Inferior parietal cortex (tissue), 1 donor: ENCODE results near the gene COG7.

Experiments used
- DNase-seq: peaks from one replicate; pipeline ENCODE4 v3.0.0-alpha.2; 2016; ENCODE audit errors: extremely low spot score

The COG7 gene

DNA sequence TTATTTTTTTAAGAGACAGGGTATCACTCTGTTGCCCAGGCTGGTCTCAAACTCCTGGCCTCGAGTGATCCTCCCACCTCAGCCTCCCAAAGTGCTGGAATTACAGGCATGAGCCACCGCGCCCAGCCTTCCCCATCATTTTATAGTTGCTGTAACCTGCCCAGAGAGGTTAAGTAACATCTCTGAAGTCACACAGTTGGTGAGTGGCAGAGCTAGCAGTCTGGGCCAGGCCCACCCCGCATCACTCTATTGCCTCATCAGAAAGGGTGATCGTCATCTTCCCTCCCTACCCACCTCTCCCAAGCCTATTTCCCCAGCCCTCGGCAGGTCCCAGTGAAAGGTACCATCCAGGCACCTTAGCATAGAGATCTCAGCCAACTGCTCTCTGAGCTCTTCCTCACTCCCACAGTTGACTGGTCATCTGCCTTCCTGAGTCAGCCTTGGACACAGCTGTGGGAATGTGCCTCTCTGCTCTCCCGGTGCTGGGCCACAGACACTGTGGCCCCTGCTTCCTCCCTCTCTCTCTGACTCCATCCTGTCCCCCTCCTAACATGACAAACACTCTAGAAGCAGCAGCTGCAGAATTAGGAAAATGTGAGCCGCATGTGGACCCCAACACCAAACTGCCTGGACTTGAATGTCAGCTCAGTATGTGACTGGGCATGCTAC is 93.8 kb downstream of the COG7 start:
- DNase-seq: no peak

- no peak for DNase-seq
These were observed 95.2 kb downstream of the COG7 start for GRCh38 chr16:23357761-23358290.

DNA sequence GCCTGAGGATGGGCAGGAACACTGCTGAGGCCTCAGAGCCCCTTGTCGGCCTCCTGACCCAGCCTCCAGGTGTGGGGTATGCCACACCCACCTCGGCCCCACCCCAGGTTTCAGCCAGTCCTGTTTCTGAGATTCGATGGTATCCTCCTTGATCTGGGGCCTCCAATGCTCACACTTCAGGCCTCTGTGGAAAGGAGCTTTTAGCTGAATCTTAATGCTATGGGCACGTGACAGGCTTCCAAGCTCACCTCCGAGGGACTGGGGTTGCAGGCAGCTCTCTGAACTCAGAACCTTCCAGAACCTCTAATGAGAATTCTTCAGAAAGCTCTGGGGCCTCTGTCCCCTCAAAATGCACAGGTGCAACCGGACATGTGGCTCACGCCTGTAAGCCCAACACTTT is 96.0 kb downstream of the COG7 start:
- no peak for DNase-seq

DNA sequence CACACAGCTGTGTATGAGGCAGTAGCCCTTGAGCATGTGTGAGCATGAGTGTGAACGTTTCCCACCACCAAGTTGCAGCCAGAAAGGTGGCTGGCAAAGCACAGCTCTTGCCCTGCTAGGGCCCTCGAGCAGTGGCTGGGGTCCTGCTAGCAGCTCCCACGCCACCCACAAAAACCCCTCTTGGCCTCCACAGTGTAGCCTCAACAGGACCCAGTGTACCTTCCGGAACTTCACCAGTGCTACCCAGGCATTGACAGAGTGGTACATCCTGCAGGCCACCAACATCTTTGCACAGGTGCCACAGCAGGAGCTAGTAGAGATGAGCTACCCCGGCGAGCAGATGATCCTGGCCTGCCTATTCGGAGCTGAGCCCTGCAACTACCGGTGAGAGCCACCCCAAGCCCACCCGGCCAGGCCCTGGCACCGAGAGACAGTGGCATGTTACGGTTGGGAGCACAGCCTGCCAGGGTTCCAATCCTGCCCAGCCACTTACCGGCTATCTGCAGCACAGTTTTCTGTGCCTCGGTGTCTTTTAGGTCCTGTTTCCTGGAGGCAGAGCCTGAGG is 97.8 kb downstream of the COG7 start:
- no peak for DNase-seq

- DNase-seq: no peak
These were observed 98.7 kb downstream of the COG7 start for GRCh38 chr16:23354246-23354645.

- no peak for DNase-seq
These were observed 99.5 kb downstream of the COG7 start for GRCh38 chr16:23353440-23353839.

DNA sequence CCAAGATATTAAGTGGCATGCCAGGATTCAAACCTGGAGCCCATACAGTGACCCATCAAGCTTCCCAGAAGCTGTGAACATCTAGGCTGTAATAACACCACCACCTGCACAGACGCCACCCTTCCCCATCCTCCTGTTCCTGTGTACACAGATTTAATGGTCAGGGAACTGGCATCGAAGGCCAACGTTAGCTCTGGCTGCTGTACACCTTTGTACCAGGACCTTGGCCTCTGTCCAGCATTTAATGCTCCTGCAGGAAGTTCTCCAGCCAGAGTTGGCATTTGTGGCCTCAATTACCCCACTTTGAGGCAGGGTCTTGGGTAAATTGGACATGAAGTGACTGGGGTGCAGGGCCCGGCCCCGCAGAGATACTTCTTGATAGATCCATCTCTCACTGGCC is 101.6 kb downstream of the COG7 start:
- DNase-seq: no peak

- DNase-seq: no peak
These were observed 104.2 kb downstream of the COG7 start for GRCh38 chr16:23348579-23349469.

GRCh38 chr16:23345237-23345636 is 107.8 kb downstream of the COG7 start:
- no peak for DNase-seq

DNA sequence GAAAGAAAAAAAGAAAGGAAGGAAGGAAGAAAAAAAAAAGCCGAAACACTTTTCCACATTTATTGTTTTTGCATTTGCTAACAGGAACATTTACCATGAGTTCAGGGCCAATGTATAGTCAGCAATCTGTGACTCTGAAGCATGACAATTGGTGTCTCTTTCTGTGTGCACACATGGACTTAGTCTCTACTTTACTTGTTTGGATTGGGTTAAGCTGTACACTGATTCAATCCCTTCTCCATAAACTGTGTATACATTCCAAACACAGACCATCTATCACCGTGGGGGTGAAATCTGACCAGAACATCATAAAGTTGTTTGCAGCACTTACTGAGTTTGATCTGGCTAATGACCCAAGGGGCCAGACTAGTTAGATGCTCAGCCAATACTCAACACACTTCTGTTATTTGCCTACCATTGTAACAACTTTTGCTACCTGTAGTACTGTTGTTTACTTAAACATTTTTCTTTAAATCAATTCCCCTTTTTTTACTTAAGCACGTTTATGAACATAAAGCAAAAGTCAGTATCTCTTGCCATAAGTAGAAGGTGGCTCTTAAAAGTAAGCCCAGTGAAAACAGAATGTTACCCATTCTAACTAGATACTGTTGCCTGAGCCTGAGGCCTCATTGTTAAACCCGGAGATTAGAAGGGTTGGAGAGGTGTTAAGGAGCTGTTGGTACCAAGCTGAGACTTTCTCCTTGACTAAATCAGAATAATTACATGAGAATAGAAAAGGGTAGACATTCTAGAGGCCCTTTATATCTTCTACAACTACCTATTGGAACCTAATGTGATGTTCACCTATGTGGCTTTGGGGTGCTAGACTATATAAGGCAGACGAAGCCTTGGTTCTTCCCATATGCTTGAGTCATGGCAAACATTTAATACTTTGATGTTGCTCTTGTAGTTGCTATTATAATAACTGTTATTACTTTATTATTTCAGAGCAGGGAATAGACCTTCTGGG is 109.1 kb downstream of the COG7 start:
- no peak for DNase-seq

DNA sequence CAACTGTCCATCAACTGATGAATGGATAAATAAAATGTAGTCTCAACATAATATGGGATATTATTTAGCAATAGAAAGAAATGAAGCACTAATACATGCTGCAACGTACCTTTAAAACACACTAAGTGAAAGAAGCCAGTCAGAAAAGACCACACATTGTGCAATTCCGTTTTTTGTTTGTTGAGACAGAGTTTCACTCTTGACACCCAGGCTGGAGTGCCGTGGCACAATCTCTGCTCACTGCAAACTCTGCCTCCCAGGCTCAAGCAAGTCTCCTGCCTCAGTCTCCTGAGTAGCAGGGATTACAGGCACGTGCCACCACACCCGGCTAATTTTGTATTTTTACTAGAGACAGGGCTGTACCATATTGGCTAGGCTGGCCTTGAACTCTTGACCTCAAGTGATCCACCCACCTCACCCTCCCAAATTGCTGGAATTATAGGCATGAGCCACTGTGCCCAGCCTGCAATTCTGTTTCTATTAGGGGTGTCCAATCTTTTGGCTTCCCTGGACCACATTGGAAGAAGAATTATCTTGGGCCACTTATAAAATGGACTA is 110.8 kb downstream of the COG7 start:
- DNase-seq: no peak

DNA sequence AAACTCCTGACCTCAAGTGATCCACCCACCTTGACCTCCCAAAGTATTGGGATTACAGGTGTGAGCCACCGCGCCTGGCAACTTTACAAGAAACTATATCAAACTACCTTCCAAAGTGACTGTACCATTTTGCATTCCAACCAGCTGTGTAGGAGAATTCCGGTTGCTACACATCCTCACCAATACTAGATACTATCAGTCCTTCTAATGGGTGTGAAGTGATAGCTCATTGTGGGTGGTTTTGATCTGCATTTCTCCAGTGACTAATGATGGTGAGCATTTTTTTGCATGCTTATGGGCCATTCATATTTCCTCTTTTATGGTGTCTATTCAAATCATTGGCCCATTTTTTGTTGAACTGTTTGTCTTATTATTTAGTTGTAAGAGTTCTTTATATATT is 113.2 kb downstream of the COG7 start:
- no peak for DNase-seq
